SK-N-SH treated with all-trans-retinoic acid at 6 μM for 48 hours (cell line): ENCODE measurements around the gene SLC41A3.

ENCODE experiments used
- ATAC-seq: fragments of 200-7000 bp; cut with Tn5 transposase; 3 replicates; pipeline ENCODE4 v1.9.1; 2020; ENCODE audit warnings: mild to moderate bottlenecking, moderate library complexity
- ARNTL ChIP-seq: fragments of 450-650 bp; formaldehyde crosslinking; IDR thresholded peaks from 2 replicates; pipeline ENCODE4 v1.5.0; 2020; ENCODE audit warnings: low read depth, mild to moderate bottlenecking, moderate library complexity, borderline replicate concordance
- CREB5 ChIP-seq: fragments of 250-450 bp; sonication (Bioruptor Pico); IDR thresholded peaks from 2 replicates; pipeline ENCODE4 v1.5.1; 2020; ENCODE audit warnings: low read depth, mild to moderate bottlenecking, moderate library complexity
- CSDC2 ChIP-seq: fragments of 250-450 bp; sonication (Bioruptor Pico); IDR thresholded peaks from 2 replicates; pipeline ENCODE4 v1.5.0; 2020; ENCODE audit warnings: mild to moderate bottlenecking, moderate library complexity
- ESRRG ChIP-seq: fragments of 250-450 bp; sonication (Bioruptor Pico); IDR thresholded peaks from 2 replicates; pipeline ENCODE4 v1.6.1; 2021; ENCODE audit warnings: mild to moderate bottlenecking
- GLIS3 ChIP-seq: fragments of 250-450 bp; sonication (Bioruptor Pico); IDR thresholded peaks from 2 replicates; pipeline ENCODE4 v1.5.0; 2020; ENCODE audit warnings: mild to moderate bottlenecking, moderate library complexity
- ISL1 ChIP-seq: fragments of 250-450 bp; sonication (Bioruptor Pico); IDR thresholded peaks from 2 replicates; pipeline ENCODE4 v2.1.2; 2022; ENCODE audit warnings: mild to moderate bottlenecking, moderate library complexity
- OSR1 ChIP-seq: fragments of 250-450 bp; sonication (Bioruptor Pico); IDR thresholded peaks from 2 replicates; pipeline ENCODE4 v1.8.0; 2022; ENCODE audit warnings: moderate library complexity, mild to moderate bottlenecking, inconsistent platforms
- PATZ1 ChIP-seq: fragments of 250-450 bp; sonication (Bioruptor Pico); IDR thresholded peaks from 2 replicates; pipeline ENCODE4 v1.8.0; 2020; ENCODE audit warnings: mild to moderate bottlenecking, moderate library complexity, borderline replicate concordance
- POU6F1 ChIP-seq: fragments of 250-450 bp; sonication (Bioruptor Pico); IDR thresholded peaks from 2 replicates; pipeline ENCODE4 v1.8.0; 2021; ENCODE audit warnings: low read depth, mild to moderate bottlenecking, moderate library complexity, borderline replicate concordance
- PPARA ChIP-seq: fragments of 250-450 bp; sonication (Bioruptor Pico); IDR thresholded peaks from 2 replicates; pipeline ENCODE4 v1.5.0; 2020; ENCODE audit warnings: mild to moderate bottlenecking, borderline replicate concordance
- RARB ChIP-seq: fragments of 250-450 bp; sonication (Bioruptor Pico); IDR thresholded peaks from 2 replicates; pipeline ENCODE4 v1.8.0; 2021; ENCODE audit warnings: mild to moderate bottlenecking, moderate library complexity
- SNAI2 ChIP-seq: fragments of 250-450 bp; sonication (Bioruptor Pico); IDR thresholded peaks from 2 replicates; pipeline ENCODE4 v1.5.0; 2020; ENCODE audit warnings: mild to moderate bottlenecking, moderate library complexity
- TCF4 ChIP-seq: fragments of 250-450 bp; sonication (Bioruptor Pico); IDR thresholded peaks from 2 replicates; pipeline ENCODE4 v1.8.0; 2021; ENCODE audit warnings: mild to moderate bottlenecking, moderate library complexity, borderline replicate concordance
- TOX ChIP-seq: fragments of 250-450 bp; sonication (Bioruptor Pico); IDR thresholded peaks from 2 replicates; pipeline ENCODE4 v1.8.0; 2021; ENCODE audit warnings: mild to moderate bottlenecking, moderate library complexity, borderline replicate concordance
- TSHZ2 ChIP-seq: fragments of 250-450 bp; sonication (Bioruptor Pico); IDR thresholded peaks from 2 replicates; pipeline ENCODE4 v1.5.0; 2020; ENCODE audit warnings: mild to moderate bottlenecking, moderate library complexity
- ZC3H10 ChIP-seq: fragments of 250-450 bp; sonication (Bioruptor Pico); IDR thresholded peaks from 2 replicates; pipeline ENCODE4 v1.5.1; 2021; ENCODE audit warnings: mild to moderate bottlenecking, moderate library complexity
- ZFP30 ChIP-seq: fragments of 450-650 bp; formaldehyde crosslinking; IDR thresholded peaks from 2 replicates; pipeline ENCODE4 v1.5.0; 2022; ENCODE audit warnings: mild to moderate bottlenecking, moderate library complexity
- ZNF565 ChIP-seq: fragments of 450-650 bp; formaldehyde crosslinking; conservative IDR thresholded peaks from 2 replicates; pipeline ENCODE4 v1.5.0; 2020; ENCODE audit warnings: low read depth, mild to moderate bottlenecking, moderate library complexity
- ZNF70 ChIP-seq: fragments of 450-650 bp; formaldehyde crosslinking; IDR thresholded peaks from 2 replicates; pipeline ENCODE4 v1.5.0; 2020; ENCODE audit warnings: mild to moderate bottlenecking, moderate library complexity
- ZNF8 ChIP-seq: fragments of 450-650 bp; formaldehyde crosslinking; IDR thresholded peaks from 2 replicates; pipeline ENCODE4 v1.5.0; 2020; ENCODE audit warnings: mild to moderate bottlenecking, moderate library complexity

The SLC41A3 gene

GRCh38 chr3:126022741-126023359, 61.1 kb downstream of the SLC41A3 start:
- no peak for ATAC-seq
- no peak for TF ChIP-seq SNAI2 (CRISPR knock-in tag)
- no peak for TF ChIP-seq ESRRG
- TF ChIP-seq ZFP30 (CRISPR knock-in tag), result no peak
- no peak for TF ChIP-seq OSR1
- TF ChIP-seq POU6F1 (CRISPR knock-in tag), result no peak
- no peak for TF ChIP-seq PATZ1 (CRISPR knock-in tag)
- no peak for TF ChIP-seq RARB (CRISPR knock-in tag)
- no peak for TF ChIP-seq GLIS3
- no peak for TF ChIP-seq ZNF565 (CRISPR knock-in tag)
- TF ChIP-seq, all 23 proteins: peak for 0

GRCh38 chr3:126021702-126022101, 62.2 kb downstream of the SLC41A3 start:
- TF ChIP-seq ZNF8 (CRISPR knock-in tag) (no peak), ZNF70 (CRISPR knock-in tag) (no peak), GLIS3 (no peak), OSR1 (no peak), SNAI2 (CRISPR knock-in tag) (no peak), ZFP30 (CRISPR knock-in tag) (no peak), PATZ1 (CRISPR knock-in tag) (no peak)
- TF ChIP-seq, all 23 proteins: peak for 0
- ATAC-seq, result no peak

- no peak for ATAC-seq
Observed at GRCh38 chr3:126021224-126021623, 62.7 kb downstream of the SLC41A3 start.

GRCh38 chr3:126019683-126020082, 64.2 kb downstream of the SLC41A3 start:
- TF ChIP-seq ZC3H10 (CRISPR knock-in tag) (no peak), ISL1 (no peak), SNAI2 (CRISPR knock-in tag) (no peak), ZNF70 (CRISPR knock-in tag) (no peak), PPARA (CRISPR knock-in tag) (no peak), POU6F1 (CRISPR knock-in tag) (no peak), ZNF565 (CRISPR knock-in tag) (no peak), ARNTL (CRISPR knock-in tag) (no peak)
- no peak for ATAC-seq

More at GRCh38 chr3:126021224-126021623, 62.7 kb downstream of the SLC41A3 start:
- TF ChIP-seq CSDC2 (CRISPR knock-in tag) (no peak), TOX (CRISPR knock-in tag) (no peak), TCF4 (CRISPR knock-in tag) (no peak), ZC3H10 (CRISPR knock-in tag) (no peak)

- ATAC-seq, result no peak
- no peak for TF ChIP-seq ZC3H10 (CRISPR knock-in tag)
- TF ChIP-seq ZNF565 (CRISPR knock-in tag), result no peak
- no peak for TF ChIP-seq SNAI2 (CRISPR knock-in tag)
- no peak for TF ChIP-seq ISL1
- no peak for TF ChIP-seq ESRRG
- TF ChIP-seq CREB5 (CRISPR knock-in tag), result no peak
- TF ChIP-seq TSHZ2 (CRISPR knock-in tag), result no peak
- TF ChIP-seq TOX (CRISPR knock-in tag), result no peak
- TF ChIP-seq PATZ1 (CRISPR knock-in tag), result no peak
- no peak for TF ChIP-seq TCF4 (CRISPR knock-in tag)
Observed at GRCh38 chr3:126018995-126019394, 64.9 kb downstream of the SLC41A3 start.
